ENCODE data around the gene CPLX3. TPM values are rescaled to one million over a fixed set of nuclear protein-coding genes. Genes with fewer than 3 reads are reported as not detected.
A peak's percentile ranks its signal among the peaks of the same experiment; 100 is the strongest.

Gene CPLX3
- total and polyA plus RNA-seq, 5 donors from 2014 or later, result 0.35 TPM; not detected in 4

DNA sequence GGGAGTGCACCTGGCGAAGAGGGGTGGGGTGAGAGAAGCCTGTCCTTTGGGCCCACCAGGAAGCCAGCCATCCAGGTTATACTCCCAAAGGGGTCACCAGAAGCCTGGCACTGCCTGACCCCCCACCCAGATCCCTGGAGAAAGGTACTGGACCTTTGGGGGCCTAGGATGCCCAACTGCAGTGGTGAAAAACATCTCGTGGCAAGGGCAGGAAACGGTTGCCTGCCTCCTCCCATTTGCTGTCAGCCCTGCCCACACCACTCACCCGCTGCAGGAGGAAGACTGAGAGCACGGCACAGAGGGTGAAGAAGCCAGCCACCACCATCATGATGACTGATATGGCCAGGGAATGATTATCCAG lies 18.8 kb downstream of the CPLX3 start:
- Mint-ChIP-seq H3K9me3 (peaks cover 0 to 1% (median 0%) of the 10 kb centered on the region in 7 donors), H3K27me3 (no peaks in the 10 kb centered on the region), H3K36me3 (peaks cover 29% of the 10 kb centered on the region), H3K27ac (peak overlapping the region; percentile 95 to 99 (median 97)), H3K4me1 (peaks cover 5 to 66% (median 36%) of the 10 kb centered on the region in 4 donors), H3K4me3 (peak overlapping the region; percentile 65 to 91 (median 84))
- Histone ChIP-seq H3K36me3 (ENCODE audit: control insufficient read depth, insufficient read depth, low read length) (peaks cover 27% of the 10 kb centered on the region), H3K27me3 (ENCODE audit: control insufficient read depth, insufficient read depth, low read length) (no peaks in the 10 kb centered on the region), H3K4me1 (ENCODE audit: control insufficient read depth, insufficient read depth, low read length, poor library complexity, severe bottlenecking) (peaks cover 48% of the 10 kb centered on the region), H3K9me3 (ENCODE audit: control insufficient read depth in 2 of 2, low read length in 2 of 2) (no peaks in the 10 kb centered on the region), H3K27ac (ENCODE audit: insufficient read depth, low read length, poor library complexity, severe bottlenecking) (peak overlapping the region; percentile 83), H3K4me3 (ENCODE audit: low read depth, low read length) (peak overlapping the region; percentile 57)
- DNase-seq (peak; percentile 20 to 88 (median 58)), ATAC-seq (ENCODE audit: low read depth in 2 of 2) (peak; percentile 59 to 68)

DNA sequence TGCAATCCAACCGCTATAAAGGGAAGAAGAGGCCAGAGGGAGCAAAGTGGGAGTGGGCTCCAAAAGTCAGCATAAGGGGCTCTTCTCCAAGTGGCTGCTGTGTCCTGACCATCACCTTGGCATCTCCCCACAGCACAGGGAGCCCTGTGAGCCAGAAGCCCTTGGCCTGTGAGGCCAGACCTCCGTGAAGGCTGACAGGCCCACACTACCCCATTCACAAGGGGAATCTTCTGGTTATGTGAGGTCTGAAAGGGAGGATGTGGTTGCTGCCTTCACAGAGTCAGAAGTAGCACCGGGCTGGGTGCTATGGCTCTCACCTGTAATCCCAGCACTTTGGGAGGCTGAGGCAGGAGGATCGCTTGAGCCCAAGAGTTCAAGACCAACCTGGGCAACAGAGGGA lies 19.2 kb downstream of the CPLX3 start:
- Histone ChIP-seq H3K27ac (ENCODE audit: insufficient read depth, low read length, poor library complexity, severe bottlenecking) (peak overlapping the region; percentile 83), H3K27me3 (ENCODE audit: control insufficient read depth, insufficient read depth, low read length) (no peaks in the 10 kb centered on the region), H3K4me1 (ENCODE audit: control insufficient read depth, insufficient read depth, low read length, poor library complexity, severe bottlenecking) (peaks cover 48% of the 10 kb centered on the region), H3K4me3 (ENCODE audit: low read depth, low read length) (peak overlapping the region; percentile 57), H3K9me3 (ENCODE audit: control insufficient read depth in 2 of 2, low read length in 2 of 2) (no peaks in the 10 kb centered on the region), H3K36me3 (ENCODE audit: control insufficient read depth, insufficient read depth, low read length) (peaks cover 31% of the 10 kb centered on the region)
- Mint-ChIP-seq H3K9me3 (peaks cover 0 to 1% (median 0%) of the 10 kb centered on the region in 7 donors), H3K27ac (peak overlapping the region; percentile 95 to 99 (median 97)), H3K36me3 (peaks cover 32% of the 10 kb centered on the region), H3K27me3 (no peaks in the 10 kb centered on the region), H3K4me3 (peak overlapping the region; percentile 65 to 91 (median 84)), H3K4me1 (peaks cover 5 to 62% (median 36%) of the 10 kb centered on the region in 4 donors)
- peak in 2 of 3 donors; percentile 36 to 74 for DNase-seq
- ATAC-seq (ENCODE audit: low read depth in 2 of 2), result peak; percentile 22 to 27

GRCh38 chr15:74847432-74847831 lies 21.0 kb downstream of the CPLX3 start:
- peaks cover 34% of the 10 kb centered on the region for H3K4me1 ChIP-seq (ENCODE audit: control insufficient read depth, insufficient read depth, low read length, poor library complexity, severe bottlenecking)
- no peak overlapping the region for H3K27ac ChIP-seq (ENCODE audit: insufficient read depth, low read length, poor library complexity, severe bottlenecking)
- no peak for DNase-seq
- peaks cover 31% of the 10 kb centered on the region for H3K36me3 Mint-ChIP-seq
- H3K27ac Mint-ChIP-seq, result peak overlapping the region in 2 of 3 donors; percentile 73 to 82
- H3K27me3 ChIP-seq (ENCODE audit: control insufficient read depth, insufficient read depth, low read length), result no peaks in the 10 kb centered on the region
- ATAC-seq (ENCODE audit: low read depth in 2 of 2), result no peak
- H3K9me3 Mint-ChIP-seq, result peaks cover 0 to 1% (median 0%) of the 10 kb centered on the region in 7 donors
- H3K9me3 ChIP-seq (ENCODE audit: control insufficient read depth in 2 of 2, low read length in 2 of 2), result no peaks in the 10 kb centered on the region
- H3K4me3 ChIP-seq (ENCODE audit: low read depth, low read length), result no peak overlapping the region
- peaks cover 50% of the 10 kb centered on the region for H3K36me3 ChIP-seq (ENCODE audit: control insufficient read depth, insufficient read depth, low read length)
- peaks cover 5 to 44% (median 23%) of the 10 kb centered on the region in 4 donors for H3K4me1 Mint-ChIP-seq
- H3K4me3 Mint-ChIP-seq, result peak overlapping the region in 1 of 4 donors; percentile 87
- no peaks in the 10 kb centered on the region for H3K27me3 Mint-ChIP-seq

GRCh38 chr15:74850393-74850792 lies 24.0 kb downstream of the CPLX3 start:
- H3K27ac ChIP-seq (ENCODE audit: insufficient read depth, low read length, poor library complexity, severe bottlenecking), result no peak overlapping the region
- Mint-ChIP-seq H3K27ac (peak overlapping the region in 1 of 3 donors; percentile 20), H3K4me3 (no peak overlapping the region), H3K27me3 (no peaks in the 10 kb centered on the region), H3K9me3 (peaks cover 0 to 1% (median 0%) of the 10 kb centered on the region in 7 donors), H3K4me1 (peaks cover 3 to 19% (median 10%) of the 10 kb centered on the region in 4 donors), H3K36me3 (peaks cover 38% of the 10 kb centered on the region)
- H3K27me3 ChIP-seq (ENCODE audit: control insufficient read depth, insufficient read depth, low read length), result no peaks in the 10 kb centered on the region
- DNase-seq (no peak), ATAC-seq (ENCODE audit: low read depth in 2 of 2) (no peak)
- no peak overlapping the region for H3K4me3 ChIP-seq (ENCODE audit: low read depth, low read length)
- peaks cover 73% of the 10 kb centered on the region for H3K36me3 ChIP-seq (ENCODE audit: control insufficient read depth, insufficient read depth, low read length)
- H3K4me1 ChIP-seq (ENCODE audit: control insufficient read depth, insufficient read depth, low read length, poor library complexity, severe bottlenecking), result peaks cover 9% of the 10 kb centered on the region
- no peaks in the 10 kb centered on the region for H3K9me3 ChIP-seq (ENCODE audit: control insufficient read depth in 2 of 2, low read length in 2 of 2)

- DNase-seq (no peak), ATAC-seq (ENCODE audit: low read depth in 2 of 2) (no peak)
- Mint-ChIP-seq H3K36me3 (peaks cover 41% of the 10 kb centered on the region), H3K27me3 (no peaks in the 10 kb centered on the region), H3K4me3 (no peak overlapping the region), H3K9me3 (peaks cover 0 to 1% (median 0%) of the 10 kb centered on the region in 7 donors), H3K27ac (no peak overlapping the region), H3K4me1 (peaks cover 0 to 16% (median 8%) of the 10 kb centered on the region in 4 donors)
- Histone ChIP-seq H3K27me3 (ENCODE audit: control insufficient read depth, insufficient read depth, low read length) (no peaks in the 10 kb centered on the region), H3K4me3 (ENCODE audit: low read depth, low read length) (no peak overlapping the region), H3K4me1 (ENCODE audit: control insufficient read depth, insufficient read depth, low read length, poor library complexity, severe bottlenecking) (peaks cover 3% of the 10 kb centered on the region), H3K27ac (ENCODE audit: insufficient read depth, low read length, poor library complexity, severe bottlenecking) (no peak overlapping the region), H3K9me3 (ENCODE audit: control insufficient read depth in 2 of 2, low read length in 2 of 2) (no peaks in the 10 kb centered on the region), H3K36me3 (ENCODE audit: control insufficient read depth, insufficient read depth, low read length) (peaks cover 76% of the 10 kb centered on the region)
Measured at GRCh38 chr15:74851960-74852359, 25.5 kb downstream of the CPLX3 start.

GRCh38 chr15:74854453-74855022 lies 28.1 kb downstream of the CPLX3 start:
- no peak overlapping the region for H3K4me3 Mint-ChIP-seq
- no peaks in the 10 kb centered on the region for H3K27me3 ChIP-seq (ENCODE audit: control insufficient read depth, insufficient read depth, low read length)
- peaks cover 10 to 36% (median 26%) of the 10 kb centered on the region in 4 donors for H3K4me1 Mint-ChIP-seq
- H3K4me3 ChIP-seq (ENCODE audit: low read depth, low read length), result no peak overlapping the region
- H3K27ac ChIP-seq (ENCODE audit: insufficient read depth, low read length, poor library complexity, severe bottlenecking), result no peak overlapping the region
- DNase-seq (no peak), ATAC-seq (ENCODE audit: low read depth in 2 of 2) (no peak)
- peaks cover 0 to under 1% (median 0%) of the 10 kb centered on the region in 7 donors for H3K9me3 Mint-ChIP-seq
- peaks cover 24% of the 10 kb centered on the region for H3K4me1 ChIP-seq (ENCODE audit: control insufficient read depth, insufficient read depth, low read length, poor library complexity, severe bottlenecking)
- peaks cover 58% of the 10 kb centered on the region for H3K36me3 ChIP-seq (ENCODE audit: control insufficient read depth, insufficient read depth, low read length)
- H3K27me3 Mint-ChIP-seq, result no peaks in the 10 kb centered on the region
- H3K36me3 Mint-ChIP-seq, result peaks cover 34% of the 10 kb centered on the region
- H3K9me3 ChIP-seq (ENCODE audit: control insufficient read depth in 2 of 2, low read length in 2 of 2), result no peaks in the 10 kb centered on the region
- H3K27ac Mint-ChIP-seq, result no peak overlapping the region

GRCh38 chr15:74855857-74856256 lies 29.4 kb downstream of the CPLX3 start:
- no peak overlapping the region for H3K4me3 ChIP-seq (ENCODE audit: low read depth, low read length)
- H3K27me3 Mint-ChIP-seq, result no peaks in the 10 kb centered on the region
- no peak overlapping the region for H3K27ac ChIP-seq (ENCODE audit: insufficient read depth, low read length, poor library complexity, severe bottlenecking)
- peaks cover 29% of the 10 kb centered on the region for H3K4me1 ChIP-seq (ENCODE audit: control insufficient read depth, insufficient read depth, low read length, poor library complexity, severe bottlenecking)
- peak overlapping the region; percentile 5 to 62 (median 47) for H3K27ac Mint-ChIP-seq
- no peaks in the 10 kb centered on the region for H3K9me3 ChIP-seq (ENCODE audit: control insufficient read depth in 2 of 2, low read length in 2 of 2)
- no peaks in the 10 kb centered on the region for H3K27me3 ChIP-seq (ENCODE audit: control insufficient read depth, insufficient read depth, low read length)
- ATAC-seq (ENCODE audit: low read depth in 2 of 2), result no peak
- no peaks in the 10 kb centered on the region for H3K9me3 Mint-ChIP-seq
- peaks cover 10 to 42% (median 26%) of the 10 kb centered on the region in 4 donors for H3K4me1 Mint-ChIP-seq
- peaks cover 44% of the 10 kb centered on the region for H3K36me3 ChIP-seq (ENCODE audit: control insufficient read depth, insufficient read depth, low read length)
- H3K36me3 Mint-ChIP-seq, result peaks cover 27% of the 10 kb centered on the region
- no peak for DNase-seq
- H3K4me3 Mint-ChIP-seq, result peak overlapping the region in 2 of 4 donors; percentile 15 to 28

DNA sequence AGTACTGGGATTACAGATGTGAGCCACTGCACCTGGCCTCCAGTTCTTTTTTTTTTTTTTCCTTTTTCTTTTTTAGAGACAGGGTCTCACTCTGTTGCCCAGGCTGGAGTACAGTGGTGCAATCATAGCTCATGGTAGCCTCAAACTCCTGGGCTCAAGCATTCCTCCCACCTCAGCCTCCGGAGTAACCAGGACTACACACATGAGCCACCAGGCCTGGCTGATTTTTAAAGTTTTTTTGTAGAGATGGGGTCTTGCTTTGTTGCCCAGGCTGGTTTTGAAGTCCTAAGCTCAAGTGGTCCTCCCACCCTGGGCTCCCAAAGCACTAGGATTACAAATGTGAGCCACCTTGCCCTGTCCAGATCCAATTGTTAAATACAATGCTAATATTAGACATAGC lies 30.1 kb downstream of the CPLX3 start:
- Histone ChIP-seq H3K9me3 (ENCODE audit: control insufficient read depth in 2 of 2, low read length in 2 of 2) (no peaks in the 10 kb centered on the region), H3K4me1 (ENCODE audit: control insufficient read depth, insufficient read depth, low read length, poor library complexity, severe bottlenecking) (peaks cover 29% of the 10 kb centered on the region), H3K4me3 (ENCODE audit: low read depth, low read length) (no peak overlapping the region), H3K36me3 (ENCODE audit: control insufficient read depth, insufficient read depth, low read length) (peaks cover 42% of the 10 kb centered on the region), H3K27me3 (ENCODE audit: control insufficient read depth, insufficient read depth, low read length) (no peaks in the 10 kb centered on the region), H3K27ac (ENCODE audit: insufficient read depth, low read length, poor library complexity, severe bottlenecking) (no peak overlapping the region)
- Mint-ChIP-seq H3K4me1 (peaks cover 10 to 46% (median 27%) of the 10 kb centered on the region in 4 donors), H3K36me3 (peaks cover 22% of the 10 kb centered on the region), H3K27ac (peak overlapping the region in 2 of 3 donors; percentile 91 to 93), H3K27me3 (no peaks in the 10 kb centered on the region), H3K4me3 (no peak overlapping the region), H3K9me3 (no peaks in the 10 kb centered on the region)
- ATAC-seq (ENCODE audit: low read depth in 2 of 2) (no peak), DNase-seq (no peak)
